HG03571 (cell line): ENCODE measurements around the gene CACNB4.
"Not testable (repeated sequence)": the region's sequence is repeated elsewhere in the genome, so short reads cannot be mapped to it uniquely, and the experiment has no call there.

Experiments
- ATAC-seq: cut with Tn5 transposase; IDR thresholded peaks from one replicate; pipeline ENCODE4 v1.9.1; 2021; ENCODE audit not compliant: unreplicated experiment

CACNB4 gene

DNA sequence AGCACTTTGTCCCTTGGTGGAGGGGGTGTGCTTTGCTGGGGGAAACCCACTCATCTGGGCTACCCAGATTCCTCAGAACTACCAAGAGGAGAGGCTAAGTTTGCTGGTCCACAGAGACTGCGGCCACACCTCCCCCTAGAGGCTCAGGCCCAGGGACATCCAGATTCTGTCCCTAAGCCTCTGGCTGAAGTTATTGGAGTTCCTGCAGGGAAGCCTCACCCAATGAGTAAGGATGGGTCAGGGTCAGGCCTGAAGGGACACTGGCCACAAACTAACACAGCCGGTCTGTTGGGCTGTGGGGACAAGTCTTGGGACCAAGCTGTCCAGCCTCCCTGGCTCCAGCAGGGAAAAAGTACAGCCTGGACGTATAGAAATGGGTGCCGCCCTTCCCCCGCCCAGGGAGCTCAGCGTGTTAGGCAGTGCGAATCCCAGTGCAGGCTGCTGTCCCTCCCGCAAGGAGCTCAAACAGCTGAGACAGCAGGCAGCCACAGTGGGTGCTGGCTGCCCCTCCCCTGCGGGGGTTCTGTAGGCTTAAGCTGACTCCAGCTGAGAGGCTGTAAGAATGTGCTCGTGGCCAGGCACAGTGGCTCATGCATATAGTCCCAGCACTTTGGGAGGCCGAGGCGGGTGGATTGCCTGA is 183.7 kb downstream of the CACNB4 start:
- ATAC-seq: no peak

DNA sequence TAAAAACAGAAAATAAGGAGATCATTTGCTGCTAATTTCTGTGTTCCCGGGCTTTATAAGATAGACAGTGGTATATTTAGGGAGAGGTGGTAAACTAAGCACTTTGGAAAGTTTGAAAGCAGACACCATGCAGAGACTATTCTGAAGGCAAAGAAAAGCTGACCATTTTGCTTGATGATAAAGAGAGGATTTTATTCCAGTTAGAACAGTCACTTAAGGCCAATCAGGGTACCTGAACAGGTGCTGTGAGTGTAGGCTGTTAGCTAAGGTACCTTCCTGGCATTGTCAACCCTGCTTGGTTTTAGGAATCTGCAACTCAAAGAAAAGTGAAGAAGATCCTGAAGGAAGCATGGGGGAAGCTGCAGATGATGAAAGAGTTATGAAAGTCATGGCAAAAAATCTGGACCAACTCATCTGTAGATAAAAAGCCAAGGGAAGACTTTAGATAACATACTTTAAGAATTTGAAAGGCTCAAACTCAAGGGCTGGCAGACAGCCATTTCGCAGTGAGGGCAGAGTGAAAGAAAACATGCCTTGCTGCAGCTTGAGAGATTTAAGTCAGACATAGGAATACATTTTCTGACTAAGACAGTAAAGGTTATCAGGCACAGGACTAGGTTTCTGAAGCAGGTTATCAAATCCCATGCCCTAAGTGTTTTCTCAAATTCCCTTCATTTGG is 190.5 kb downstream of the CACNB4 start:
- no peak for ATAC-seq

DNA sequence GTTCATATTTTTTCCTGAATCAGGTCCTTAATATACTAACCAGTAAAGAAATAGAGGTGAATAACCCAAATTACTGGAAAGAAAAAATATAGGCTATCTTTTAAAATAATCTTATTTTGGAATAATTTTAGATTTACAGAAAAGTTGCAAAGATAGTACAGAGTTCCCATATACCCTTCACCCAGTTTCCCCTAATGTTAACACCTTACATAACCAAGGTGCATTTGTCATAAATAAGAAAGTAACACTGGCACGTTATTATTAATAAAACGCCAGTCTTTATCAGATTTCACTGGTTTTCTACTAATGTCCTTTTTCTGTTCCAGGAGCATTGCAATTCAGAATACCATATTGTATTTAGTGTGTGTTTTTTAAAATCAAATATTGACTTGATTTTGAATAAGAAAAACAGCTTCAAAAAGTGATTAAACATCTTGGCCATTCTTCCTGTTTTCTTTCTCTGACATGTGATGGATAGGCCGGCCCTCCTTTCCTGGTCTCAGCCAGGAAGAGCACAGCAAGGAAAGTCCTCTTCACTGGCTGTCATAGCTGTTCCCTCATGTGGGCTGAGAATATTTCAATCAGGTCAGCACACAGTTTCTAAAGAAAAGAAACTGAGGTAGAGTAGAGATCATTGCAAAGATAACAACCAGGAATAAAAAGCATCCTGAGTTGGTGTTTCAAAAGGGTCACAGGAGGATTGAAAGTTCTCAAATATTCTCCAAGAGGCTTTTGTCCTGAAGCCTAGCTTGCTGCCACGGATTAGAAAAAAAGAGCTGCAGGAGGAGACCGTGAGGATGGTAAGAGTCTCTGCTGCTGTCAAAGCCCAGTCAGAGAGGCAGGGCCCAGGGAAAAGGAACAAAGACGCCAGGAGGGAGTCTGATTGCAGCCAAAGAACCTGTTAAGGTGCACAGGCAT is 191.3 kb downstream of the CACNB4 start:
- ATAC-seq: no peak

DNA sequence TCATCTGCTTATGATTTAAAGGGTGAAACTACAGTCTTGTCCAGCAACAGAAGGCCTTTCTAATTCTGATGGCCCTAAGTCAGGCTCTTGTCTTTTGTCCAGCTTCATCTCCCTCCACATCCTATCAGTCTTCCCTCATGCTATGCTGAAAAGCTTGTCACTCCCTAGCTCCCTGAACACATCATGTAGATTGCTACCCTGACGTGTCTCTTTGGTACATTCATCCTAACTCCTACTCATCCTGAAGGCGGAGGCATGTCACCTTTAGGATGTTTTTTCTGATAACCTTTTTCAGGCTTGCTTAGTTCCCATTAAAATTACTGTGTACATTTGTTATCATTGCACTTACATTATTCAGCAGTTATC is 192.2 kb downstream of the CACNB4 start:
- ATAC-seq: no peak

DNA sequence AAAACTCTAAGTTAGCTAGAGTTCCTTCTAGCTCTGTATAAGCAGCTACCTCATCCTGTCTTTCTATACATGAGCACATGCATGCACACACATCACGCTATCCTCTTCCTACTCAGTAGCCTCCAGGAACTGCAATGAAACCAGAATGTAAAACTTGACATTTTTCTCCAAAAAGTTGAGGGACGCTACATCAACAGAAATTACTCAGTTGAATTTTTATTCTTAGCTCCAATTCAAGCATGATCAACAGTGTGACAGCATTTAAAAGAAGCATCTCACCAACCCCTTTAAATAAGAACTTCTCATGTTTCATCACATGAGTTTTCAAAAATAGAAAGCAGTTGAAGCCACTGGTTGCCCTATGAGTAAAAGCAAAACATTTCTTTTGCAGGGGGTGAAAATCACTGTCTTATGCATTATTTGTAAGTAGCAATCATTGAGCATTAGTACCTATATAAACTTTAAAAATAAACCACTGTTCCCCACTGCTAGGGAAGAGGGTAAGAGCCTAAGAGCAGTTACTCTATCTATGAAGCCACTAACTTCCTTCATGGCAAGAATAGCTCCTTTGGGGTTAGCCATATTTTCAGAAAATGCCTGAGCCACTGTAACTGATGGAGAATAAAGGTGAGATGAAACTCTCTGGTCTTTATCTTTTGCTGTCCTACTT is 192.7 kb downstream of the CACNB4 start:
- peak; percentile 59 for ATAC-seq

DNA sequence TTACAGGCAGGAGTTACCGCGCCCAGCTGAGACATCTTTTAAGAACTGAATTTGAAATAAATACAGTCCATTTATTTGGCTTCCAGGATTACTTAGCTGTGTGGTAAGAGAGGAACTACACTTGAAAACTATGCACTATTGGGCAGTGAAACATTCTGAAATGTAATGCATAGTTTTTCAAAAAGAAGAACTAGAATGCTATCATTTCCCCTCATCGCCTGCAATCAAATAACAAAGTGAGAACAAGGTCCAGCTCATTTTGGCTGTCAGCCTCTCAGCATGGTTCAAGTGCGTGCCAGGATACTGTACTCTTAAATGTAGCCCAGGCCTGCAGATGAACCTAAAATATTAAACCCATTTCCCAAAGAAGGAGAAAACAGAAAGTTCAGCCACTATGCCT is 194.0 kb downstream of the CACNB4 start:
- ATAC-seq: no peak

DNA sequence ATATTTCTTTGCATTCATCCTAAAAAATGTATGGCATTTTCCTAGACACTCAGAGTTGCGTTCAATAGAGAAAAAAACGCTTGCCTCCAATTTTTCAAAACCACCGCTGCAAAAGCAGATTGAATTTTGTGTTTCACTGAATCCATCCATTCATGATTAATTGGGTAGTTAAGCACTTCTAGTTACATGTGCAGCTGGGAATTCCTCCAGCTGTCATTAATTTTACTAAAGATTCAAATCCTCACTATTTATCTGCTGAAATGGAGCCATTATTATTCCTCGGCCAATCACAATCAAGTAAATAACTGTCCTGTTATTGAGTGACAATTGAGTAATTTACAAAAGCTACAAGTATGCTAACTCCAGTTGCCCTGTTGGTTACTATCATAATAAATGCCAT is 194.8 kb downstream of the CACNB4 start:
- ATAC-seq: no peak

DNA sequence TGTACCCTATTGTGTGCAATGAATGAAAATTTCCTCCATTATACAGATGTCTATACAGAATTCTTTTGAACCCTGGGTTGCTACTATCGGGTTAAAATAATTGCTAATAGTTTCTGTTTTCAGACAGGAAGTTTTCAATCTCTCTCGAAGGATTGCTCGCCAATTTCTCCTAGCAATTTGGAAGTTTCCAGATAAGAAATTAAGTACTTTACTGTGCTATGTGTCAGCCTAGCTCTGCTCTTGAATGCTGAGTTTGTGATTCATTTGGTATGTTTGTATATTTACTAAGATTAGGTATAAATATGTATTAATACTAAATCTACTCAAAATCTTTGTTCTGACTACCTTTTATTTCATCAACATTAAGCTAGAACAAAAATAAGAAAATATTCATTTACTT is 196.0 kb downstream of the CACNB4 start:
- ATAC-seq: no peak

DNA sequence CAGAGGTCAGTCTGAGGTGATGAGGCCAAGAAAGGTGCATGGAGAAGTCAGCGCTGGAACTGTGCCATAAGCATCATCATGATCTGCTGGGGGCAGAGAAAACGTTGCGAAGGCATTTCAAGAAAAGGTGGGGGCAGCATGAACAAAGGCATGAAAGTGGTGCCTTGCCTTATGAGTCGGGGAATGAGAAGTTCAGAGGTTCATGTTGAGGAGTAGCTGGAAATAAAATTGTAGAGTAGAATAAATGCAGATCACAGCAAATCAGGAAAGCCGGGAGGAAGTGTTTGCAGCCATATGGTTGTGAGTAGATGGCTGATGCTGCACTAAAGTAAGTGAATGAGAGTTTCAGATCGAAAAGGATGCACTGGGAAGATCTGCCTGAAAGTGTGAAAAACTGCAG is 198.5 kb downstream of the CACNB4 start:
- ATAC-seq: no peak

DNA sequence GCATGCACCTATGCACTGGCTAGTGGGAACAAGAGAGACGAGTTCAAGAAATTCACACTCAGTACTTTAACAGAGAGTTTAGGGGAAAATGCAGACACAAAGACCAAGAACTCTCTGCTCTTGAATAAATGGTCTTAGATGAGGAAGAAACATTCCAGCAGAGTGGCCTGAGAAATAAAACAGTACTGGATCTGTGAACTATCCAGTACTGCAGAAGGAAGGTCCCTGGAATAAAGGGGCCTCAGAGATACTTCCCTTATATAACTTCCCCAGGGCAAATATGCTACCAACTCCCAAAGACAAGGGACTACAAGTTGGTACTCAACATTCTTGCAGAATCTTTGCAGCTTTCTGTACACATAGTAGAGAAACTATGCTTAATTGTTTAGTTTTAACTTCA is 199.7 kb downstream of the CACNB4 start:
- no peak for ATAC-seq

DNA sequence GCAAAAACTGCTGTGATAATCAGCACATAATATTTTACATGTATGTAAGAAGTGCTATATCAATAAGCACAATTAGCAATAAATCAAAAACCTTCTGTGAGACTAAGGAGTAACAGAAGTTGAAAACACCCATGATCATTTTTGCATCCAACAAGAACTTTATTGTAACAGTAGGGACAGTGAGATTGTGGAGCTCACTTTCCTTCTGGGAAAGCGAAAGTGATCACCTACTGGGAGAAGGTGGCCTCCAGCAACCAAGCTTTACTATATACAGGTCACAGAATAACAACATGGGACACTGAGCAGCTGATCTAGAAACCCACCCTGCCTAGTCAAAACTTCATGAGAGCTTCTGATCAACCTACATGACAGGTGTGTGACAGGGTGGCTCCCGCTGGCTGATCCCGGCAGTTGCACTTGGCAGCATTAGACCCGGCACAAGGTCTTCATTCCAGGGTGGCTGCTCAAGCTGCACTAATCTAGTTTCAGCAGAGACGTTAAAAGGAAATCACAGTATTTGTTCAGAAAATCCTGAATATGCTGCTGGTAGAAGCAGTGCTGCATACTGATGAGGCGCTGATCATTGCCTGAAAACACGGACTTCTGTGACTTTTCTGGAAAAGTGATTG is 207.2 kb downstream of the CACNB4 start:
- no peak for ATAC-seq

DNA sequence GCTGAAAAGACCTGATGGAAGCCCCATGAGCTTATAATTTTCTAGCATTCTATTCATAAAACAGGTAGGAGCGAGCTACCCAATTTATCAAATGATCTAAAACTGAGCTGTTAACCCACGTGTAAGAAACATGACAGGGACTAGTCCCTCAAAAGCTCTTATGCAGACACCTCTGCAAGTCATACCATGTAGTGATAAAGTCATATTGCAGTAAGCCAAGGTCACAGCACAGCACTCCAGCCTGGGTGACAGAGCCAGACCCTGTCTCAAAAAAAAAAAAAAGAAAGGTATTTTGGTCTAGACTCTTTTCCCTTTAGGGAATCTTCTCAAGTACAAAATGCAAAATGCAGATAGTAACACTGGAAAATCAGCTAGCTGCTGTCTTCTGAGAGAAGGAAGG is 211.7 kb downstream of the CACNB4 start:
- ATAC-seq: no peak

DNA sequence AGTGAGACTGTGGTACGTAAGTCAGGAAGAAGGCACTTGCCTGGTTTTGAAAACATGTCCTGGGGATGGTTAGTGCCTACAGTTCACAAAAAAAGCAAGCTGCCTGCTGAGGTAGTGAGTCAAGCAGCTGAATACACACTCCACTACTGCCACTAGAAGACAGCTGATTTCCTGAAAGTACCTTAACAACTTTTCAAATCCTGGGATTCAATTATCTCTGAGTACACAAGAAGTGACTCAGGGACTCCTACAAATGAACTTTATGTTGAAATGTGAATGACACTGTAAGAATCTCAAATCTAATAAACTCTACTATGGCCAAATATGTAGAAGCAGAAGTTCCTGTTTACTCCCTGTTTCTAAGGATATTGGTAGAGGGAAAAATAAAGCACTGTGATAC is 212.6 kb downstream of the CACNB4 start:
- ATAC-seq: no peak

DNA sequence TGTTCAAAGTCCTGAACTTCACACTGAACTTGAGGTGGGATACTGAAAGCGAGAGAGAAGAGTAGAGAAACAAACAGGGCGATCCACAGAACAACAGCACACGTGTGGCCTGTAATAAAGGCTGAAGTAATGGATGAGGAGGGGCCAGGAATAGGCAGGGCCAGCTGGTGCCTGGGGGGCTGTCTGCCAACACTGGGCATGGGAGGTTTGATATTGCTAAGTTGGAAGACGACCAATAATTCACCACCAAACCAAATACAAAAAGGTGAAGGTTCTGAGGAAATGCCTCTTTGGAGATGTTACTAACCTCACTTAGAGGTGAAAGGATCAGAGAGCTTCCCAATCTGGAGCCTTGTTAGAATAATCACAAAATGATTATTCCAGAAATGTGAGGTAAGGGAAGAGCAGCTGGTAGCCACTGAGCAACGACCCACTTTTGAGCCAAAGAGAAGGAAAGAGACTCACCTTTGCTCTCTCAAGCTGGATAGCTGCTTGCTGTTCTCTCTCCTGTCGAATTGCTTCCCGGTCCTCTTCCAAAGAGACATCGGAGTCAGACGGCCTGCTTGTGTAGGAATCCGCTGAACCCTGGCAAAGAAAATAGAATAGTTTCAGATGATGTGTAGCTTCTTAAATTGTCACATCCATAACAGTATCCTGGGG is 215.9 kb downstream of the CACNB4 start:
- no peak for ATAC-seq

DNA sequence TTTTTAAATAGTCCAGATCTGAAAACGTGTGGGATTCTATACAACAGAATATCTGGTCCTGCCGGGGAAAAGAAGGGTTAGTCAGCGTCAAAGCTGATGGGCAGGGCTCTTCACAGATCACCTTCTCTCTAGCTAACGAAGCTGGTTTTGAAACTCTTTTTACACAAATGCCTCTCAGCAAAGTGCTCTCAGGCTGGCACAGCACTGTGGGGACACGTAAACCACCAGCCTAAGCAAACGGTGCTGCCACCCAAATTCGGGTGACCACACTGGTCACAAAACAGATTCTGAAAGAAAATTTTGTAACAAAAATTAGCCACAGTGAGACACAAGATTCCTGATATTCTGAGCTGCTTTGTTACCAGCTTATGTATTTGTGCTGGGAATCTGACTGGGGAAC is 217.5 kb downstream of the CACNB4 start:
- no peak for ATAC-seq

DNA sequence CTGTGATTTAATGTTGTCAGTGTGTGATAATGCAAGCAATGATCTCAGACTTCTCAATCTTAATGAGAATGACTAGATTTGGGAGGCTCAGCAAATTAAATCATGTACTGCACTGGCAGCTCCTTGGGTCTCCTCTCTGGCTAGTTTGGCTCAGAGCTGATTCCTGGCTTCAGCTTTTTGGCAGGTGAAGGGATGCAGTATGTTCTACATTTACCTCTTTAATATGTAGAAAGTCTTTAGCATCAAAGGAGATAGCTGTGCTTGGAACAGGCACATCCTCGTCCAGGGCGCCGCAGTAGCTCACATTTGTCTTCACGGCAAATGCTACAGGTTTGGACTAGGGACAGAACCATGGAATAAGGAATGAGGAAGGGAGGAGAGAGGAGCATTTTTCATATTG is 218.3 kb downstream of the CACNB4 start:
- no peak for ATAC-seq

DNA sequence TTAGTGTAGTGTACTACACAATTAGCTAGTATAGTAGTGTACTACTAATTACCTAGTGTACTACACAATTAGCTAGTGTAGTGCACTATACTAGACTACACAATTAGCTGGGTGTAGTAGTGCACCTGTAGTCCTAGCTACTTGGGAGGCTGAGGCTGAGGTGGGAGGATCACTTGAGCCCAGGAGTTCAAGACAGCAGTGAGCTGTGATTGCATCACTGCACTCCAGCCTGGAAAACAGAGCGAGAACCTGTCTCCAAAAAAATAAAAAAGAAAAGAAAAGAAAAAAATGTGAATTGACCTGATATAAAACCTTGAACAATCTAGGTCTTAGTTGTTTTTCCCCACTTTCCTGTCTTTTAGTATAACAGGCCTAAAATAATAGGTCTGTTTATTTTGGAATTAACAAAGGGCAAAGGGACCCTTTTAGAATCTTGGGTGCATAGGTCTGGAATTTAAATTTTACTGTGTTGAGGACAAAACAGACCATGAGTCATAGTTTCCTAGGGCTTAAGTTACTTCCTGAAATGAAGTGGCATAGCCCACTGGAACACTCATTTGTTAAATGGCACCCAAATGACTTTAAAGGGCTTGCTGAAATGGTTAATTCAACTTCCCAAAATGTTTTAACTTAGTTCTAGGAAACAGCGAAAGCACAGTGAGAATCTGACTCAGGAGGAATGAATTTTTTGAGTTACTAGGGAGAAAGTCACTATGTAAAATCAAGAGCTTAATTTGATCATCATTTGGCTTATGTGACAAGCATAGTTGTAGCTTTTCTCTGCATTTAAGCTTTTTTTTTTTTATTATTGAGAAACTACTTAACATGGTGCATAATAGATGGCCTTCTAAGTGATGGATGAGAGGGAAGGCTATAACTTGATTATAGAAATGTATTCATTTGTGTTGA is 219.9 kb downstream of the CACNB4 start:
- ATAC-seq: no peak

DNA sequence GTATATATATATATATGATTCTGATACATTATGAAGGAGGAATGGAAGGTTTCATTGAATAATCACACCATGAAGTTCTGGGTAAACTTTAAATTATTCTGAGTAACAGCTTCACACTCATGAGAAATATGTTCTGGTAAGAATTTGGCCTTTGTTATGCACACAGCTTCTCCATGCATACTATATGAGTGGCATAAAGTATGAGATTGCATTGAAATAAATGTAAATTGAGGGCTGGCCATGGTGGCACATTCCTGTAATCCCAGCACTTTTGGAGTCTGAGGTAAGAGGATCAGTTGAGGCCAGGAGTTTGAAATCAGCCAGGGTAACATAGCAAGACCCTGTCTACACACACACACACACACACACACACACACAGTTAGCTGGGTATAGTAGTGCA is 220.6 kb downstream of the CACNB4 start:
- ATAC-seq: no peak

DNA sequence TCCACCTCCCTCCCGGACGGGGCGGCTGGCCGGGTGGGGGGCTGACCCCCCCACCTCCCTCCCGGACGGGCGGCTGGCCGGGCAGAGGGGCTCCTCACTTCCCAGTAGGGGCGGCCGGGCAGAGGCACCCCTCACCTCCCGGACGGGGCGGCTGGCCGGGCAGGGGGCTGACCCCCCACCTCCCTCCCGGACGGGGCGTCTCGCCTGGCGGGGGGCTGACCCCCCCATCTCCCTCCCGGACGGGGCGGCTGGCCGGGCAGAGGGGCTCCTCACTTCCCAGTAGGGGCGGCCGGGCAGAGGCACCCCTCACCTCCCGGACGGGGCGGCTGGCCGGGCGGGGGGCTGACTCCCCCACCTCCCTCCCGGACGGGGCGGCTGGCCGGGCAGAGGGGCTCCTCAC is 223.2 kb downstream of the CACNB4 start:
- not testable (repeated sequence) for ATAC-seq

DNA sequence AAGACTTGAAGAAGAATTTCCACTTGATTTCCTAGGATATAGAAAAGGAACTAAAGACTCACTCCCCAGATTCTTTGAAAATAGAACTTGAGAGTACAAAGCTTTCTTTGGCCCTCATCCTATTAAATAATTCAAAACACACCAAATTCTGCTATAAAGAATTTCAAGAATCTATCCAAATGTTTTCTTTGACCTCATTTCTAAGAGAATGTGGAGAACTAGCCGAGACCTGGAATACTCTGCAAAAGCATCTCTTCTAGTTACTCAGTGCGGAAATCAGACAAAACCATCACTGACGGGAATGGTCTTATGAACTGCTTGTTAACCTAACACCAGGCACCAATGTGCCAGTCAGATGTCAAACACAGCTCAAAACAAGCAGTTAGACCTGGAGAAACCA is 226.4 kb downstream of the CACNB4 start:
- no peak for ATAC-seq
